Ovary (tissue), 9 donors: ENCODE measurements around the gene HSFX4. TPM values are rescaled to one million over a fixed set of nuclear protein-coding genes. Genes with fewer than 3 reads are reported as not detected.

Source experiments
- DNase-seq, 5 donors: peaks; one replicate each; pipeline ENCODE4 v3.0.0-alpha.2; 2019 to 2020
- H3K27ac ChIP-seq, 2 donors: fragments of 200-600 bp; one replicate each; pipeline versions ENCODE4 v1.5.1 to v1.8.0; 2019 to 2022
- H3K27me3 ChIP-seq: fragments of 200-600 bp; one replicate; pipeline ENCODE4 v1.8.0; 2022
- H3K36me3 ChIP-seq: fragments of 200-600 bp; sonication (generic); one replicate; pipeline ENCODE4 v1.5.1; 2019
- H3K4me1 ChIP-seq: one replicate; pipeline ENCODE4 v1.8.1; 2013; ENCODE audit warnings: mild to moderate bottlenecking, moderate library complexity; ENCODE audit not compliant: insufficient read depth
- H3K4me3 ChIP-seq: fragments of 200-600 bp; sonication (generic); one replicate; pipeline ENCODE4 v1.5.1; 2017
- H3K9me3 ChIP-seq, 2 donors: fragments of 200-600 bp in 1 of 2; sonication (generic) in 1 of 2; one replicate each; pipeline versions ENCODE4 v1.5.1 to v1.8.1; 2013 to 2019; ENCODE audit warnings: mild to moderate bottlenecking in 1 of 2, moderate library complexity in 1 of 2
- CTCF ChIP-seq, 3 donors: fragments of 450-650 bp in 2 of 3; fragments of 200-600 bp in 1 of 3; IDR thresholded peaks; one replicate each; pipeline versions ENCODE4 v1.5.1 to v1.8.0; 2016 to 2022; ENCODE audit warnings: antibody characterized with exemption in 3 of 3, mild to moderate bottlenecking in 1 of 3
- EP300 ChIP-seq: sonication (generic); formaldehyde crosslinking; IDR thresholded peaks from one replicate; pipeline ENCODE4 v1.6.1; 2017; ENCODE audit warnings: antibody characterized with exemption
- POLR2A ChIP-seq: fragments of 450-650 bp; IDR thresholded peaks from one replicate; pipeline ENCODE4 v1.6.1; 2017; ENCODE audit warnings: antibody characterized with exemption, mild to moderate bottlenecking, moderate library complexity
- WGBS, 3 donors: extraction: QIAGEN DNeasy Blood & Tissue Kit in 1 of 3; methylation state at CpG; one replicate each; pipeline versions ENCODE4 v1.1.5 to v1.1.7; 2013 to 2017; 5-methylcytosine and 5-hydroxymethylcytosine counted together
- intact Hi-C, 4 donors: fragments of 100-400 bp; cut with DNase I; formaldehyde crosslinking; loops; one replicate each; pipeline versions ENCODE4 v1.11.0 to v1.15.1; 2022 to 2023
- polyA plus RNA-seq, 2 donors: library from polyadenylated mRNA; stranded (reverse); fragments of 200-250 nt in 1 of 2; fragments of 350-450 nt in 1 of 2; fragmentation: Illumina TruSeq in 1 of 2; extraction: RNeasy Lipid Tissue Mini Kit (QIAGEN cat#74804) in 1 of 2; gene quantifications; one replicate each; pipeline ENCODE4 v1.2.3, GENCODE V29; 2013 to 2014
- total RNA-seq, 7 donors: library from RNA; depleted of rRNA in 2 of 7; stranded (reverse); fragments of >200 nt in 2 of 7; fragmentation: NEBNext Ultra II Directional in 3 of 7; extraction: Animal tissue kit (Norgen Biotek cat#: 25700) in 3 of 7; gene quantifications; one replicate each; pipeline versions ENCODE4 v1.1.0 to v1.2.4, GENCODE V29; 2016 to 2023
- donor health status: DM: no; HTN: no; CAD: no; lungs with moderate emphysema.
- donor health status: DM: no; HTN: no; CAD: no.
- donor health status: Bipolar disorder and iron deficiency.
- donor health status: DM: yes; HTN: yes; CAD: no.
- donor health status: DM: no; HTN: no; CAD: no.
- donor health status: DM: yes; HTN: yes; CAD: no.

Gene HSFX4
- total and polyA plus RNA-seq, 9 donors, result not detected

GRCh38 chrX:149949743-149950436 lies 20.5 kb downstream of the HSFX4 start:
- 37 to 50% (median 45%) methylated on average over 6 of the region's 6 CpGs for WGBS, 3 donors
- intact Hi-C loops, result loop anchor here in 1 of 4 donors (10.0 kb wide), 1 partner anchor 415 kb away; the partner anchor contains the start of gene MAMLD1
- TF ChIP-seq CTCF (IDR thresholded peaks at IDR 0.05) (no peak), POLR2A (no peak), EP300 (no peak)

GRCh38 chrX:149950681-149951080 lies 21.3 kb downstream of the HSFX4 start:
- no peak for TF ChIP-seq POLR2A
- TF ChIP-seq CTCF (IDR thresholded peaks at IDR 0.05), result no peak
- no peak for TF ChIP-seq EP300
- Histone ChIP-seq H3K4me3 (no peak overlapping the region), H3K27ac (no peak overlapping the region), H3K27me3 (no peaks in the 10 kb centered on the region), H3K36me3 (no peaks in the 10 kb centered on the region), H3K4me1 (no peaks in the 10 kb centered on the region), H3K9me3 (no peaks in the 10 kb centered on the region)
- intact Hi-C loops, result loop anchor here in 1 of 4 donors (10.0 kb wide), 1 partner anchor 414 kb away; the partner anchor contains the start of gene MAMLD1
- WGBS, 3 donors, result 9 to 21% (median 10%) methylated on average over 1 of the region's 1 CpG
- no peak for DNase-seq

More at GRCh38 chrX:149949743-149950436, 20.5 kb downstream of the HSFX4 start:
- DNase-seq, result no peak
- Histone ChIP-seq H3K4me3 (no peak overlapping the region), H3K36me3 (no peaks in the 10 kb centered on the region), H3K9me3 (no peaks in the 10 kb centered on the region), H3K4me1 (no peaks in the 10 kb centered on the region), H3K27ac (no peak overlapping the region), H3K27me3 (no peaks in the 10 kb centered on the region)

GRCh38 chrX:149961572-149961971 lies 32.2 kb downstream of the HSFX4 start:
- no peaks in the 10 kb centered on the region for H3K36me3 ChIP-seq
- H3K27ac ChIP-seq, result no peak overlapping the region
- no peak for DNase-seq
- no peak overlapping the region for H3K4me3 ChIP-seq
- TF ChIP-seq CTCF (IDR thresholded peaks at IDR 0.05), result no peak
- TF ChIP-seq EP300, result no peak
- no peak for TF ChIP-seq POLR2A
- peaks cover 3% of the 10 kb centered on the region for H3K27me3 ChIP-seq
- H3K4me1 ChIP-seq, result no peaks in the 10 kb centered on the region
- intact Hi-C loops, result loop anchor here in 1 of 4 donors (10.0 kb wide), 2 partner anchors 403 to 723 kb away; partner anchors contain the start of gene MAMLD1
- 63 to 73% (median 65%) methylated on average over 2 of the region's 2 CpGs for WGBS, 3 donors
- no peaks in the 10 kb centered on the region for H3K9me3 ChIP-seq

- peaks cover 3% of the 10 kb centered on the region for H3K27me3 ChIP-seq
- no peak for TF ChIP-seq CTCF (IDR thresholded peaks at IDR 0.05)
- no peak for TF ChIP-seq EP300
- no peak for TF ChIP-seq POLR2A
- DNase-seq, result no peak
- no peak overlapping the region for H3K4me3 ChIP-seq
- H3K9me3 ChIP-seq, result no peaks in the 10 kb centered on the region
- H3K36me3 ChIP-seq, result no peaks in the 10 kb centered on the region
- intact Hi-C loops, result loop anchor here in 1 of 4 donors (10.0 kb wide), 2 partner anchors 403 to 723 kb away; partner anchors contain the start of gene MAMLD1
- H3K27ac ChIP-seq, result no peak overlapping the region
- H3K4me1 ChIP-seq, result no peaks in the 10 kb centered on the region
Observed at GRCh38 chrX:149962010-149962409, 32.6 kb downstream of the HSFX4 start.
